HepG2 (cell line): ENCODE results near the gene ADH5. TPM values are rescaled to one million over a fixed set of nuclear protein-coding genes. Genes with fewer than 3 reads are reported as not detected.
A peak's percentile ranks its signal among the peaks of the same experiment; 100 is the strongest.

Experiments
- ARNTL ChIP-seq: sonication (generic); formaldehyde crosslinking; IDR thresholded peaks from 2 replicates; pipeline ENCODE4 v1.4.0; 2020; ENCODE audit warnings: mild to moderate bottlenecking, missing genetic modification reagents
- ATRX ChIP-seq: sonication (generic); formaldehyde crosslinking; IDR thresholded peaks from 2 replicates; pipeline ENCODE4 v1.4.0; 2020; ENCODE audit warnings: missing genetic modification reagents, borderline replicate concordance
- CEBPG ChIP-seq: IDR thresholded peaks from 2 replicates; pipeline ENCODE4 v1.6.1; 2016
- GLI4 ChIP-seq: sonication (generic); formaldehyde crosslinking; IDR thresholded peaks from 2 replicates; pipeline ENCODE4 v1.5.1; 2020; ENCODE audit warnings: missing genetic modification reagents, mild to moderate bottlenecking, moderate library complexity, borderline replicate concordance
- KDM6A ChIP-seq: IDR thresholded peaks from 2 replicates; pipeline ENCODE4 v1.6.1; 2016; ENCODE audit warnings: low read depth
- MAFK ChIP-seq, 2 experiments: IDR thresholded peaks in 1 of 2; conservative IDR thresholded peaks in 1 of 2; 2 replicates each; pipeline ENCODE4 v1.6.1; 2011; ENCODE audit warnings: improper control_type of control experiment in 2 of 2, low read length in 2 of 2
- MEIS2 ChIP-seq: sonication (generic); formaldehyde crosslinking; IDR thresholded peaks from 2 replicates; pipeline ENCODE4 v1.9.0; 2021; ENCODE audit warnings: mild to moderate bottlenecking, missing genetic modification reagents
- MTA3 ChIP-seq: sonication (generic); formaldehyde crosslinking; IDR thresholded peaks from 2 replicates; pipeline ENCODE4 v1.4.0; 2020; ENCODE audit warnings: missing genetic modification reagents
- NCOA5 ChIP-seq: sonication (generic); formaldehyde crosslinking; IDR thresholded peaks from 2 replicates; pipeline ENCODE4 v1.4.0; 2020; ENCODE audit warnings: missing genetic modification reagents
- NFRKB ChIP-seq: fragments of 450-650 bp; IDR thresholded peaks from 2 replicates; pipeline ENCODE4 v1.6.1; 2017
- SMAD3 ChIP-seq: sonication (generic); formaldehyde crosslinking; IDR thresholded peaks from 2 replicates; pipeline ENCODE4 v1.4.0; 2020; ENCODE audit warnings: missing genetic modification reagents
- ZBED4 ChIP-seq: sonication (generic); formaldehyde crosslinking; IDR thresholded peaks from 2 replicates; pipeline ENCODE4 v1.4.0; 2020; ENCODE audit warnings: missing genetic modification reagents, borderline replicate concordance
- ZBTB20 ChIP-seq: sonication (generic); formaldehyde crosslinking; IDR thresholded peaks from 2 replicates; pipeline ENCODE4 v1.8.1; 2023; ENCODE audit warnings: missing genetic modification reagents, low read depth, mild to moderate bottlenecking, borderline replicate concordance
- ZFP36 ChIP-seq: fragments of 150-350 bp; IDR thresholded peaks from 2 replicates; pipeline ENCODE4 v1.6.1; 2018; ENCODE audit warnings: borderline replicate concordance, low read length, low read depth; ENCODE audit not compliant: partially characterized antibody
- ZNF136 ChIP-seq: sonication (generic); formaldehyde crosslinking; IDR thresholded peaks from 2 replicates; pipeline ENCODE4 v1.8.1; 2022; ENCODE audit warnings: low read depth, mild to moderate bottlenecking, moderate library complexity, missing genetic modification reagents
- ZNF432 ChIP-seq: sonication (generic); formaldehyde crosslinking; IDR thresholded peaks from 2 replicates; pipeline ENCODE4 v1.5.0; 2020; ENCODE audit warnings: missing genetic modification reagents, mild to moderate bottlenecking, borderline replicate concordance
- ZNF569 ChIP-seq: sonication (generic); formaldehyde crosslinking; IDR thresholded peaks from 2 replicates; pipeline ENCODE4 v1.5.0; 2020; ENCODE audit warnings: mild to moderate bottlenecking, missing genetic modification reagents, moderate library complexity, borderline replicate concordance
- ZNF615 ChIP-seq: sonication (generic); formaldehyde crosslinking; IDR thresholded peaks from 2 replicates; pipeline ENCODE4 v1.5.0; 2020; ENCODE audit warnings: mild to moderate bottlenecking, missing genetic modification reagents, borderline replicate concordance
- ZNF629 ChIP-seq: sonication (generic); formaldehyde crosslinking; conservative IDR thresholded peaks from 2 replicates; pipeline ENCODE4 v1.5.0; 2020; ENCODE audit warnings: missing genetic modification reagents
- polyA plus RNA-seq, 8 experiments: library from polyadenylated mRNA; depleted of rRNA in 3 of 8; stranded (reverse) in 7 of 8; unstranded in 1 of 8; fragments of >200 nt; fragmentation: Illumina TruSeq in 4 of 8; extraction: Trizol in 4 of 8; gene quantifications; 2 replicates each; pipeline versions ENCODE4 v1.2.1 to v1.2.3, GENCODE V29; 2011 to 2016; ENCODE audit warnings: low read depth in 4 of 8, missing spikeins in 1 of 8, mixed read lengths in 1 of 8; ENCODE audit not compliant: insufficient read depth in 1 of 8
- total RNA-seq, 5 experiments: library from RNA; depleted of rRNA; stranded (reverse); fragments of >200 nt; fragmentation: Illumina TruSeq; extraction: Trizol; gene quantifications; 2 replicates each; pipeline ENCODE4 v1.2.3, GENCODE V29; 2016; ENCODE audit warnings: low read depth in 1 of 5
- TF ChIP-seq, protein P1 (sequence below): IDR thresholded peaks from 2 replicates; pipeline ENCODE4 v1.6.1; 2016; ENCODE audit warnings: mild to moderate bottlenecking, missing biosample characterization, missing genetic modification reagents
- TF ChIP-seq, protein P2 (sequence below): fragments of 450-650 bp; IDR thresholded peaks from 2 replicates; pipeline ENCODE4 v1.6.1; 2016
- TF ChIP-seq, protein P3 (sequence below): sonication (generic); formaldehyde crosslinking; IDR thresholded peaks from 2 replicates; pipeline ENCODE4 v1.4.0; 2020; ENCODE audit warnings: missing genetic modification reagents

The ADH5 gene
- total and polyA plus RNA-seq, 2 of the 13 experiments (the other 11 are each of a cell fraction or from before 2014, with no cell fraction given) = 349 to 512 TPM

DNA sequence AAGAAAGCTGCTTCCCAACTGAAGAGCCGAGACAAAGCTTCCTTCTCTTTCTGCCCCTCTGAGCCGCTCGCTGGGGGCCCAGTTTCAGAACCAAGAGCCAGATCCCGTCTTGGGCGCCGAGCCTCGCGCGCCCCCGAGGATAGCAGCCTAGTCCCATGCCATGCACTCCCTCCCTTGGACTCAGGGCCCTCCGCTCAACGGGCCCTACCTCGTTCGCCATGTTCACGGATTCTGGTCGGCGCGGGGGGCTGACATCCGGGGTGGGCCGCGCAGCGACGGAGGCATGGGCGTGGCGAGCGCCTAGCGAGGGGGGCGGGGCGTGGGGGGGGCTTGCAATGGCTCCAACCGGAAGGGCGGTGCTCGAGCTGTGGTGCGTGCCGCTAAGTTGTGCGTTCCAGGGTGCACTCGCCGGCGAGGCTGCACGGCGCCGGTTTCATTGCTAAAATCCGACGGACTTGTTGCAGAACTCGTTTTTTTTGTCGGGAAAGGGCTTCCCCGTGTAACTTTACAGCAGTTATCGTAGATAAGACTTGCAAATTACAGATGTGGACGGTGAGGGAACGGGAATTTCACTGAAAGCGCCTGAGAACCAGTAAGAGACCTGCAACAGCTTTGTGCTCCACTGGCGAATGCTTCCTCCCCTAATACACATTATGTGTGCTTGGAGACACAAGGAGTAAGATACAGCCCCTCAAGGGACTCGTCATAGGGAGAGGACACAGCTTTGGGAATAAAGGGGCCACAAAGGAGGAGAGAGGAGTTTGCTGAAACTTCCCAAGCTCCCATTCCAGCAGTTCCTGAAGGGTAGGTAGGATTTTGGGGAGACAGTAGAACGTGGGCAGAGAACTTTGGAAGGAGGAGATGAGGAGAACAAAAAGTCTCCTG, at the start of gene ADH5 (continued):
- TF ChIP-seq ZNF615 (no peak), ZBTB20 (CRISPR knock-in tag) (0 out of 2 replicates have a peak, but pooled peaks have one; percentile 20), ZNF629 (CRISPR knock-in tag) (no peak), ZNF569 (CRISPR knock-in tag) (no peak), ZFP36 (no peak), GLI4 (CRISPR knock-in tag) (no peak), ZBED4 (CRISPR knock-in tag) (peak; percentile 67; the same call in 1 of the 2 replicates), NFRKB (no peak), MTA3 (no peak), ATRX (CRISPR knock-in tag) (no peak), ARNTL (CRISPR knock-in tag) (peak; percentile 76; the same call in 1 of the 2 replicates), NCOA5 (CRISPR knock-in tag) (no peak), ZNF432 (CRISPR knock-in tag) (peak; percentile 49; the same call in 1 of the 2 replicates), ZNF136 (CRISPR knock-in tag) (0 out of 2 replicates have a peak, but pooled peaks have one; percentile 24), KDM6A (CRISPR knock-in tag) (0 out of 2 replicates have a peak, but pooled peaks have one; percentile 13), SMAD3 (CRISPR knock-in tag) (no peak), CEBPG (CRISPR knock-in tag) (peak; percentile 22; the same call in 1 of the 2 replicates), MAFK (conservative IDR thresholded peaks at IDR 0.05 in 1 of 2, IDR thresholded peaks at IDR 0.05 in 1 of 2; ENCODE audit: low read length in 2 of 2) (no peak), MEIS2 (CRISPR knock-in tag) (peak; percentile 72; the same call in 1 of the 2 replicates)
- TF ChIP-seq, protein P1, sequence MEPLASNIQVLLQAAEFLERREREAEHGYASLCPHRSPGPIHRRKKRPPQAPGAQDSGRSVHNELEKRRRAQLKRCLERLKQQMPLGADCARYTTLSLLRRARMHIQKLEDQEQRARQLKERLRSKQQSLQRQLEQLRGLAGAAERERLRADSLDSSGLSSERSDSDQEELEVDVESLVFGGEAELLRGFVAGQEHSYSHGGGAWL (CRISPR knock-in tag) = peak; percentile 51
- TF ChIP-seq, protein P2, sequence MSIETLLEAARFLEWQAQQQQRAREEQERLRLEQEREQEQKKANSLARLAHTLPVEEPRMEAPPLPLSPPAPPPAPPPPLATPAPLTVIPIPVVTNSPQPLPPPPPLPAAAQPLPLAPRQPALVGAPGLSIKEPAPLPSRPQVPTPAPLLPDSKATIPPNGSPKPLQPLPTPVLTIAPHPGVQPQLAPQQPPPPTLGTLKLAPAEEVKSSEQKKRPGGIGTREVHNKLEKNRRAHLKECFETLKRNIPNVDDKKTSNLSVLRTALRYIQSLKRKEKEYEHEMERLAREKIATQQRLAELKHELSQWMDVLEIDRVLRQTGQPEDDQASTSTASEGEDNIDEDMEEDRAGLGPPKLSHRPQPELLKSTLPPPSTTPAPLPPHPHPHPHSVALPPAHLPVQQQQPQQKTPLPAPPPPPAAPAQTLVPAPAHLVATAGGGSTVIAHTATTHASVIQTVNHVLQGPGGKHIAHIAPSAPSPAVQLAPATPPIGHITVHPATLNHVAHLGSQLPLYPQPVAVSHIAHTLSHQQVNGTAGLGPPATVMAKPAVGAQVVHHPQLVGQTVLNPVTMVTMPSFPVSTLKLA = no peak
- TF ChIP-seq, protein P3, sequence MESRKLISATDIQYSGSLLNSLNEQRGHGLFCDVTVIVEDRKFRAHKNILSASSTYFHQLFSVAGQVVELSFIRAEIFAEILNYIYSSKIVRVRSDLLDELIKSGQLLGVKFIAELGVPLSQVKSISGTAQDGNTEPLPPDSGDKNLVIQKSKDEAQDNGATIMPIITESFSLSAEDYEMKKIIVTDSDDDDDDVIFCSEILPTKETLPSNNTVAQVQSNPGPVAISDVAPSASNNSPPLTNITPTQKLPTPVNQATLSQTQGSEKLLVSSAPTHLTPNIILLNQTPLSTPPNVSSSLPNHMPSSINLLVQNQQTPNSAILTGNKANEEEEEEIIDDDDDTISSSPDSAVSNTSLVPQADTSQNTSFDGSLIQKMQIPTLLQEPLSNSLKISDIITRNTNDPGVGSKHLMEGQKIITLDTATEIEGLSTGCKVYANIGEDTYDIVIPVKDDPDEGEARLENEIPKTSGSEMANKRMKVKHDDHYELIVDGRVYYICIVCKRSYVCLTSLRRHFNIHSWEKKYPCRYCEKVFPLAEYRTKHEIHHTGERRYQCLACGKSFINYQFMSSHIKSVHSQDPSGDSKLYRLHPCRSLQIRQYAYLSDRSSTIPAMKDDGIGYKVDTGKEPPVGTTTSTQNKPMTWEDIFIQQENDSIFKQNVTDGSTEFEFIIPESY (CRISPR knock-in tag) = no peak
